ENCODE results near the gene TMEM156.
A peak's percentile ranks its signal among the peaks of the same experiment; 100 is the strongest.

Gene TMEM156, protein sequence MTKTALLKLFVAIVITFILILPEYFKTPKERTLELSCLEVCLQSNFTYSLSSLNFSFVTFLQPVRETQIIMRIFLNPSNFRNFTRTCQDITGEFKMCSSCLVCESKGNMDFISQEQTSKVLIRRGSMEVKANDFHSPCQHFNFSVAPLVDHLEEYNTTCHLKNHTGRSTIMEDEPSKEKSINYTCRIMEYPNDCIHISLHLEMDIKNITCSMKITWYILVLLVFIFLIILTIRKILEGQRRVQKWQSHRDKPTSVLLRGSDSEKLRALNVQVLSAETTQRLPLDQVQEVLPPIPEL

DNA sequence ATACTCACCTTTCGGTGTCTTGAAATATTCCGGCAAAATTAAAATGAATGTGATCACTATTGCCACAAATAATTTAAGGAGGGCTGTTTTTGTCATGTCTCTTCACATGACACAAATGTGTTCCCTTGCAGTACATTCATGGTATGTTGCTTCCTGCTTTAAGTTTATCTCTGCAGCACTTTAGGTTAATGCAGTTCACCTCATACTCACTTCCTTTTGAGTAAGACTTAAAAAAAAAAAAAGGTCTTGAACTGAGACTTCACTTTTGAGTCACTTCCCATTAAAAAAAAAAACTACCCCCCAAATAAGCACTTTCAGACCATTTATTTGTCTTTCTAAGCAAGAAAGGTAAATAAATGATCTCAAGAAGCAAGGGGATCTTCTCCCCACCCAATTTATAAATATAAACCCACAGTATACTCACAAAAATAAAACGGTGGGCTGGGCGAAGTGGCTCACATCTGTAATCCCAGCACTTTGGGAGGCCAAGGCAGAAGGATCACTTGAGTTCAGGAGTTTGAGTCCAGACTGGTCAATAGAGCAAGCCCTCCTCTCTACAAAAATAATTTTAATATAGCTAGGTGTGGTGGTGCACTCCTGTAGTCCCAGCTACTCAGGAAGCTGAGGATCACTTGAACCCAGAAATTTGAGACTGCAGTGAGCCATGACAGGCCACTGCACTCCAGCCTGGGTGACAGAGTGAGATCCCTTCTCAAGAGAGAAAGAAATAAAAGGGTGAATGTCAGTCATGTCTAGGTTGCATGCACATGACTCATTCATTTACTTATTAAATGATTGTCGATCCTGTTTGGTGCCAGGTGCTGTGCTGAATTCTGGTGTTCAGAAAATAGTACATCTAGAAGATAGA lies at the start of gene TMEM156:
Gene TMEM156, minus strand, starts transcription at position 192 of the 868 bp plus-strand sequence. Its CDS starts 96 bp downstream, at position 96.
- DNase-seq (ENCODE audit: low spot score) = peak; percentile 92

GRCh38 chr4:39078829-39079228 lies 46.6 kb upstream of the TMEM156 start:
- DNase-seq (ENCODE audit: low spot score) = no peak

- no peak for DNase-seq (ENCODE audit: low spot score)
These were observed 36.7 kb upstream of the TMEM156 start for GRCh38 chr4:39068907-39069306.

- no peak for DNase-seq (ENCODE audit: low spot score)
These were observed 35.2 kb upstream of the TMEM156 start for GRCh38 chr4:39067451-39067850.

GRCh38 chr4:39067031-39067430 lies 34.8 kb upstream of the TMEM156 start:
- DNase-seq (ENCODE audit: low spot score) = no peak

- no peak for DNase-seq (ENCODE audit: low spot score)
These were observed 34.2 kb upstream of the TMEM156 start for GRCh38 chr4:39066371-39066770.

GRCh38 chr4:39063430-39063829 lies 31.2 kb upstream of the TMEM156 start:
- DNase-seq (ENCODE audit: low spot score) = no peak

- DNase-seq (ENCODE audit: low spot score) = no peak
These were observed 30.5 kb upstream of the TMEM156 start for GRCh38 chr4:39062770-39063097.

- no peak for DNase-seq (ENCODE audit: low spot score)
These were observed 30.0 kb upstream of the TMEM156 start, which contains the start of gene KLHL5 for GRCh38 chr4:39062094-39062769. Gene KLHL5 (plus strand): TSS chr4:39062232. CDS start chr4:39062653, 421 bp downstream.

- no peak for DNase-seq (ENCODE audit: low spot score)
These were observed 29.2 kb upstream of the TMEM156 start for GRCh38 chr4:39061457-39061856.

DNA sequence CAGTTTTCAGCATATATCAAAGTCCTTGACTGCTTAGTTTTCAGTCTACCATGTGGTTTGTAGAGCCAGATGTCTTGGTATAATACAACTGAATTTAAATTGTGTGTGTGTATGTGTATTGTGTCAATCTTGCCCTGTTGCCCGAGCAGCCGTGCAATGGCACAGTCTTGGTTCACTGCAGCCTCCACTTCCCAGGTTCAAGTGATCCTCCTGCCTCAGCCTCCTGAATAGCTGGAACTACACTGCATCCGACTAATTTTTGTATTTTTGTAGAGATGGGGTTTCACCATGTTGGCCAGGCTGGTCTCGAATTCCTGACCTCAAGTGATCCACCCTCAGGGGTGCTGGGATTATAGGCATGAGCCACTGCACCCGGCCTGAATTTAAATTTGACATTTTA lies 23.8 kb upstream of the TMEM156 start:
- DNase-seq (ENCODE audit: low spot score) = no peak

DNA sequence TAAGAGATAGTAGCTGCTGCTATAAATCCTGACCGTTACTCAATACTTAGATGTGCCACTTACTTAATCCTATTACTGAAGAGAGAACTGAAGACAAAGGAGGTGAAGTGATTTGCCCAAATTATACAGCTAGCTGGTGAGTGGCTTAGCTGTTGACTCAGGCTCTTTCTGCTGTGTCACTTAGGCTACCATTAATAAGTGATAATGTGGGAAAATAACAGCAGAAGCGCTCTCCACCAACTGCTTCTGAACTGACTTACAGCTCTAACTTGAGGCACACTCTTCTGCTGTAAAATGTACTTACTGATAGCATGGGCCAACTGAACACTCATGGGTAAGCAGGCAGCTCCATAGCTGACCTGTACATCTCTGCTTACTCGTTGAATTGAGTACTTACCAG lies 22.3 kb upstream of the TMEM156 start:
- no peak for DNase-seq (ENCODE audit: low spot score)

DNA sequence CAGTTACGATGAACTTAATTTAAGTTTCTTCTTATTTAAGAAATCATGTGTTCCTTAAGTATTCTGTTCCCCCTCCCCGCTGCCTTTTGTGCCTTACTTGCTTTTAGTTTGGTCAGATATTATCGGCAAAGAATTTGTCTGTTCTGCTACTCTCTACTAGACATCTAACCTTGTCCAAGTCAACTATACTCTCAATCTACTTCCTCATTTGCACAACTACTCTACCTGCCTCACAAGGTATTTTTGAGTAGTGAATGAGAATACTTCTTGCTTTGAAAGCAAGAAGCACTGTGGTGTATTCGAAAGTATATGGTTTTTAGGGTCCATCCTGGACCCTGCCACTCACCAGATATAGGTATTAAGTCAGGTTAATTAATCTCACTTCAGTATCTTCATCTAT lies 21.8 kb upstream of the TMEM156 start:
- DNase-seq (ENCODE audit: low spot score) = no peak

GRCh38 chr4:39051492-39051891 lies 19.3 kb upstream of the TMEM156 start:
- DNase-seq (ENCODE audit: low spot score) = no peak

- DNase-seq (ENCODE audit: low spot score) = no peak
These were observed 18.4 kb upstream of the TMEM156 start for GRCh38 chr4:39050590-39050989.

- DNase-seq (ENCODE audit: low spot score) = no peak
These were observed 16.1 kb upstream of the TMEM156 start for GRCh38 chr4:39048311-39048710.

GRCh38 chr4:39047681-39048080 lies 15.5 kb upstream of the TMEM156 start:
- DNase-seq (ENCODE audit: low spot score) = no peak

DNA sequence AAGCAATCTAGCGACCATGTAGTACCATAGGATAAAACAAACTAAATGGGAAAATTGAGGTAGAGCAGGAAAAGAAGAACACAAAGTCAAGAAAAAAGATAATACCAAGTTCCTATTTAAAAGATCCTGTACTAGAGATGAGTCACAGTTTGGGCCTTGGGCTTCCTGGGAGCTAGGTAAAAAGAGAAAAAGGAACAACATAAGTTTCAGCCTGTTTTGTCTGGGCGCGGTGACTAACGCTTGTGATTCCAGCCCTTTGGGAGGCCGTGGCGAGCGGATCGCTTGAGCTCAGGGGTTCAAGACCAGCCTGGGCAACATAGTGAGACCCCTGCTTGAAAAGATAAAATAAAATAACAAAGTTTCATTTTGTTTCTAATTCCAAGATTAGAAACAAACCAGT lies 14.0 kb upstream of the TMEM156 start:
- no peak for DNase-seq (ENCODE audit: low spot score)

GRCh38 chr4:39045827-39046221 lies 13.6 kb upstream of the TMEM156 start:
- peak; percentile 67 for DNase-seq (ENCODE audit: low spot score)

- peak; percentile 62 for DNase-seq (ENCODE audit: low spot score)
These were observed 13.0 kb upstream of the TMEM156 start for GRCh38 chr4:39044956-39045826.

DNA sequence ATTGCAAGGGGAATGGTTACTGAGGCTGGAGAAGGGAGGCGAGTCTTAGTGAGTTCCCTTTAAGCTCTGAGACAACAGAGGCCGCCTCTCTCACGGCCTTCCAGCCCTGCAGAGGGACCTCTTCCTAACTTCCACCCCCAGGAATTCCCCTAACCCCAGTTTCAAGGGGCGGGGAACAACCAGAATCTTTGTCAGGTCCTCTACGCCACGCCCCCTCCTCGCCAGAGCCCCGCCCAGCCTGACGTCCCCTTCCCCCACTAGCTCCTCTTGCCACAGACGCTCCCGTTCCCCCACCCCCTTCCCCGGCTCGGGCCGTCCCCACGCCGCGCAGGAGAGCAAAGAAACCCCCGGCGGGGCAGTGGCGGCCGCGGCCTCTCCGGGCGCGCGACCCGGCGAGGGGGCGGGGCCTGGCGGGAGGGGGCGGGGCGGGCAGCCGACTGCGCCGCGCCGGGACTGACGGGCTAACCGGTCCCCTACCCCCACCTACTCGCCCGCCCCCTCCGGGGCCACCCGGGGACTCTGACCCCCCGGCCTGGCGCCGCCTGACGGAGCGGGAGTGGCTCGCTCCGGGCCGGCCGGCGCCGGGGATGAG lies 12.3 kb upstream of the TMEM156 start:
- peak; percentile 94 for DNase-seq (ENCODE audit: low spot score)

Data from NAMALWA (cell line).